Measurements from ENCODE around the gene CTSE. TPM values are rescaled to one million over a fixed set of nuclear protein-coding genes. Genes with fewer than 3 reads are reported as not detected.
"Not testable (repeated sequence)": the region's sequence is repeated elsewhere in the genome, so short reads cannot be mapped to it uniquely, and the experiment has no call there.

CTSE gene
- total RNA-seq, 1 donor from 2014 or later = not detected

- intact Hi-C loops (cut with DNase I) = no loop called here
- peak; percentile 62 for DNase-seq (ENCODE audit: low spot score)
Observed at GRCh38 chr1:206000641-206001339, 22.9 kb downstream of the CTSE start.

- DNase-seq (ENCODE audit: low spot score) = peak; percentile 72
- intact Hi-C loops (cut with DNase I) = no loop called here
Observed at GRCh38 chr1:205998457-205999241, 25.0 kb downstream of the CTSE start.

GRCh38 chr1:205996641-205997040 lies 27.1 kb downstream of the CTSE start:
- DNase-seq (ENCODE audit: low spot score); intact Hi-C loops (cut with DNase I): not testable (repeated sequence)

GRCh38 chr1:205994346-205994745 lies 29.3 kb downstream of the CTSE start:
- no peak for DNase-seq (ENCODE audit: low spot score)
- intact Hi-C loops (cut with DNase I) = no loop called here

- peak; percentile 49 for DNase-seq (ENCODE audit: low spot score)
Observed at GRCh38 chr1:205993068-205993467, 30.6 kb downstream of the CTSE start.

GRCh38 chr1:205992218-205992882 lies 31.3 kb downstream of the CTSE start:
- peak; percentile 38 for DNase-seq (ENCODE audit: low spot score)
- intact Hi-C loops (cut with DNase I) = no loop called here

More at GRCh38 chr1:205993068-205993467, 30.6 kb downstream of the CTSE start:
- intact Hi-C loops (cut with DNase I) = no loop called here

- intact Hi-C loops (cut with DNase I) = no loop called here
- peak; percentile 15 for DNase-seq (ENCODE audit: low spot score)
Observed at GRCh38 chr1:205991237-205991636, 32.5 kb downstream of the CTSE start.

- intact Hi-C loops (cut with DNase I) = no loop called here
- DNase-seq (ENCODE audit: low spot score) = peak; percentile 15
Observed at GRCh38 chr1:205990226-205990625, 33.5 kb downstream of the CTSE start.

- DNase-seq (ENCODE audit: low spot score) = no peak
- intact Hi-C loops (cut with DNase I) = no loop called here
Observed at GRCh38 chr1:205989786-205990185, 33.9 kb downstream of the CTSE start.

DNA sequence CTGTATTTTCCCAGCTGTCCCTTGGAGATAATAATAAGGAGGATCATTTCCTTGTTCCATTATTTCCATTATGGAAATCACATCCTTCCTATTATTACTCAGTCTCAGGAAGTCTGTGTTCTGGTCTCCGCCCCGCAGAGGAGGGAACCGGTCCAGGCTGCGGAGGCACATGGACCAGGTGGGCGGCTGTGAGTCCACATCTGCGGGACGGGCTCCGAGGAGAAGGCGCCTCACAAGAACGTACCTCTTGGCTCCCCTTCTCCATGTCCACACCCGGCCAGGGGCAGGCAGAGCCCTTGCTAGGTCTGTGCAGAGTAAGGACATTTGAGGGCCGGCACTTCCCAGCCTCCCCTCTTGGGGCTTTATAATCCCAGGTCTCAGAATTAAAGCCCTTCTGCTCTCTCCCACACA lies 35.1 kb downstream of the CTSE start:
- DNase-seq (ENCODE audit: low spot score) = no peak
- intact Hi-C loops (cut with DNase I) = no loop called here

DNA sequence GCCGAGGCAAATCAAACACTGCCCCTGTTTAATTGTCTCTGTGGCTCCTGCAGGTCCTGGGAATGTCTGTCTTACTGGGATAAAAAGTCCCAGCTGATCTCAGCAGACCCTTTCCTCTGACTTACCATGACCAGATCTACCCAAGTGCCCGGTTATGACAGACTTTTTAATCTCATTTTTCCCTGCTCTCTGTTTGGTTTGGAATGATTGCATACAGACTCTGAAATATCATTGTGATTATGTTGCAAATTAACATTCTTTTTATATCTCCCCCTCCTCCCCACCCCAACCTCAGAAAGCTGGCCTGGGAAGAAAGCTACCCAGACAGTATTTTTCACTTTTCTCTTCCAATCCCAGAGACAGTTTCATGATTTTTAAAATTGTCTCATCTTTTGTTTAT lies 36.8 kb downstream of the CTSE start:
- DNase-seq (ENCODE audit: low spot score) = no peak
- intact Hi-C loops (cut with DNase I) = no loop called here

DNA sequence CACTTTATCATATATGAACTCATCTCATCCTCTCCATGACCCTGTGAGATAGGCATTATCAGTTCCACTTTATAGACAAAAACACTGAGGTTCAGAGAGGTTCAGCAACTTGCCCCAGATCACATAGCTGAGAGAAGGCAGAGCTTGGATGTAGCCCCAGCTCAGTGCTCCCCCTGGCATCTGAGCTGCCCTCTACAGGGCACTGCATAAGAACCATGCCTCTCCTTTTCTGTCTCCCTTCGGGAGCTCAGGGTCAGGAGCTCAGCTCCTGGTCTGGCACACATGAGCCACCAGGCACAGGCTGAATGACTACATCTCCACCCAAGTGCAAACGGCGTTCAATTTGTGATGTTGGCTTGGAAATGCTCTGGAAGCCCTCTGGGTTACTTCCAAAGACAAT lies 37.4 kb downstream of the CTSE start:
- no peak for DNase-seq (ENCODE audit: low spot score)
- intact Hi-C loops (cut with DNase I) = no loop called here

GRCh38 chr1:205985330-205986005 lies 38.2 kb downstream of the CTSE start:
- DNase-seq (ENCODE audit: low spot score) = no peak
- intact Hi-C loops (cut with DNase I) = no loop called here

DNA sequence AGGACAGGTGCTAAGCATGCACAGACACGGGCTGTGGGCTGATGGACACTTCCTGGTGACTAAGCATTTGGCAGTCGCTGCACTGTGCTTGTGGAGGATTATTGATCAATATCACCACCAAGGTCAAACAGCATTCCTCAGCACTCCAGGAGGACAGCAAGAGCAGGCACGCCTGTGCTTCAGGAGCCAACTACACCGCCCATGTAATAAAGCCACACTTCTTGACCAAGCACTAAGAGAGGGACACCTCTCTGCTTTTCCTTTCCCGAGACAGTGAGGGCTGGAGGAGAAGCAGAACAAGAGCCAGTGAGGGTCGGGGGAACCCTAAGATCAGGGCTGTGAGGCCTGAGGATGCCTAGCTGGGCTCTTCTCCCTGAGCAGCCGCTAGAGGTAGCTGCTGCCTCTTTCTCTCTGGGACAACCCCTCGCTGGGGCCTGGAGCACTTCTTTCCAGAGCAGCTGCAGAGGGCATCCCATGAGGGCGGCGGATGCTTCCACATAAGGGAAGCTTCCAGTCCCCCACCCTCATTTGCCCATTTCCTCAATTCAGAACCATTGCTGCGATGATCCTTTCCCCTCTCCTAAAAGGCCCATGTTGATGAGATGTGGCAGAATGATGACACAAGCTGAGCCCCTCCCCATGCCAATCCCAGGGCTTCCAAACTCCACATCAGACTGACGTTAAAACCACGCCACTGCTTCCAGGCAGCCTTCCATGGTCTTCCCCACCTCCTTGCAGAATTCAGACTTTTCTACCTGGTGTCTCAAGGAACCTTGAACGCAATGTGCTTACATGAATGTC lies 39.6 kb downstream of the CTSE start:
- intact Hi-C loops (cut with DNase I) = loop anchor here (1.0 to 2.0 kb wide), 2 partner anchors 47 to 122 kb away; no protein-coding TSS in a partner anchor
- no peak for DNase-seq (ENCODE audit: low spot score)

DNA sequence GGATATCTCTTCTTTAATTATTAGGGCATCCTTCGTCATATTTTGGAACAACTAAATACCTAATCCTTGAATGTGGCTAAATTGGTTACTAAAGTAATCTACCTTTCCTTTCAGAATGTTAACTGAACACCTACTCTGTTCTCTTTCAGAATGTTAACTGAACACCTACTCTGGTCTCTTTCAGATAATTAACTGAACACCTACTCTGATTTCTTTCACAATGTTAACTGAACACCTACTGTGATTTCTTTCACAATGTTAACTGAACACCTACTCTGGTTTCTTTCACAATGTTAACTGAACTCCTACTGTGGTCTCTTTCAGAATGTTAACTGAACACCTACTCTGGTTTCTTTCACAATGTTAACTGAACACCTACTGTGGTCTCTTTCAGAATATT lies 42.4 kb downstream of the CTSE start:
- no peak for DNase-seq (ENCODE audit: low spot score)
- intact Hi-C loops (cut with DNase I) = no loop called here

GRCh38 chr1:205980237-205980870 lies 43.3 kb downstream of the CTSE start:
- intact Hi-C loops (cut with DNase I) = no loop called here
- DNase-seq (ENCODE audit: low spot score) = peak; percentile 4

GRCh38 chr1:205979301-205979700 lies 44.4 kb downstream of the CTSE start:
- intact Hi-C loops (cut with DNase I) = no loop called here
- DNase-seq (ENCODE audit: low spot score) = peak; percentile 33

DNA sequence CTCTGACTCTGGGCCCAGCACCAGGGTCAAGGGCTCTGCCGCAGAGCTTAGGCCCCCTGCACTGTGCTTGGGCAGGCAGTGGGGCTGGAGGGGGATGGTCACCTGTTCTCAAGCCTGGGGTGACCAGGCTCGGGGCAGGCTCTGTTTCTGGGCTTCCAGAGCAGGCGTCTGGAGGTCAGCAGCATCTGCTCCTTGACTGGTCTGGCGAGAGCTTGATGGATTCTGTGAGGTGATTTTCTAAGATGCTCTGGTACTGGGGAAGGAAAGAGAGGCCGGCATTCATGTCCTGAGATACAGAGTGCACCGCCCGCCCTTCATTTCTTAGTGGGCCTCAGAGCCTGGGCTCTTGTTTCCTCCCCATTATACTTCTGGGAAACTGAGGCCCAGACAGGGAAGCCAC lies 45.0 kb downstream of the CTSE start:
- intact Hi-C loops (cut with DNase I) = no loop called here
- DNase-seq (ENCODE audit: low spot score) = peak; percentile 14

Data from cardiac septum (tissue), 1 donor.